GM21717 (cell line): Measurements from ENCODE around the gene RUNX1.
A peak's percentile ranks its signal among the peaks of the same experiment; 100 is the strongest.

Source experiments
- ATAC-seq: cut with Tn5 transposase; IDR thresholded peaks from one replicate; pipeline ENCODE4 v1.9.1; 2021; ENCODE audit warnings: mild to moderate bottlenecking, moderate library complexity; ENCODE audit not compliant: unreplicated experiment

The RUNX1 gene

GRCh38 chr21:34766862-34767261 lies 282.2 kb downstream of the RUNX1 start:
- no peak for ATAC-seq

GRCh38 chr21:34765619-34766018 lies 283.5 kb downstream of the RUNX1 start:
- no peak for ATAC-seq

- ATAC-seq: no peak
These were observed 284.3 kb downstream of the RUNX1 start for GRCh38 chr21:34764715-34765284.

- ATAC-seq: no peak
These were observed 286.3 kb downstream of the RUNX1 start for GRCh38 chr21:34762786-34763185.

DNA sequence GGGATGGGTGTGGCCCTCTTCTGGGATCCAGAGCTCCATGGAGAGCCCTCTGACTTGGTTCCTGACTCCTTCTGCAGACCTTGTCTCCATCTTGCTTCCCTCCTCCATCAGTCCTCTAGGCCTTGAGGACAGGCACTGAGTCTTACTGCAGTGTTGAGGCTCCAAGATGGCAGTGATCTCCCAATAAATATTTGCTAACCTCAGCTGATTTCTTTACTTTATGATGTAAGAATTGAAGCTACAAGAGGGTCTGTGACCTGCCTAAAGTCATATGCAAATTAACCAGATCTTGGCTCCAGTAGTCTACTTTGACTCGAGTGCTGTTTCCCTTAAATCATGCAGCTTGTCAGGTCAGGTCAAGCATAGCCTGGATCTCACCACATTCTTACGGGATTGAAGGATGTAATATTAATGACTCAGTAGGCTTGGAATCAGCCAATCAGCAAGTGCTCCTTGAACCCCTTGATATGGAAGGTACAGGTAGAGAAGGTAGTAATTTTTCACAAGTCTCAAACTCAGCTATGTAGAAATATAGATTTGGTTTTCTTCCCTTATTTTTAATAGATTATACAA lies 287.3 kb downstream of the RUNX1 start:
- ATAC-seq: no peak

DNA sequence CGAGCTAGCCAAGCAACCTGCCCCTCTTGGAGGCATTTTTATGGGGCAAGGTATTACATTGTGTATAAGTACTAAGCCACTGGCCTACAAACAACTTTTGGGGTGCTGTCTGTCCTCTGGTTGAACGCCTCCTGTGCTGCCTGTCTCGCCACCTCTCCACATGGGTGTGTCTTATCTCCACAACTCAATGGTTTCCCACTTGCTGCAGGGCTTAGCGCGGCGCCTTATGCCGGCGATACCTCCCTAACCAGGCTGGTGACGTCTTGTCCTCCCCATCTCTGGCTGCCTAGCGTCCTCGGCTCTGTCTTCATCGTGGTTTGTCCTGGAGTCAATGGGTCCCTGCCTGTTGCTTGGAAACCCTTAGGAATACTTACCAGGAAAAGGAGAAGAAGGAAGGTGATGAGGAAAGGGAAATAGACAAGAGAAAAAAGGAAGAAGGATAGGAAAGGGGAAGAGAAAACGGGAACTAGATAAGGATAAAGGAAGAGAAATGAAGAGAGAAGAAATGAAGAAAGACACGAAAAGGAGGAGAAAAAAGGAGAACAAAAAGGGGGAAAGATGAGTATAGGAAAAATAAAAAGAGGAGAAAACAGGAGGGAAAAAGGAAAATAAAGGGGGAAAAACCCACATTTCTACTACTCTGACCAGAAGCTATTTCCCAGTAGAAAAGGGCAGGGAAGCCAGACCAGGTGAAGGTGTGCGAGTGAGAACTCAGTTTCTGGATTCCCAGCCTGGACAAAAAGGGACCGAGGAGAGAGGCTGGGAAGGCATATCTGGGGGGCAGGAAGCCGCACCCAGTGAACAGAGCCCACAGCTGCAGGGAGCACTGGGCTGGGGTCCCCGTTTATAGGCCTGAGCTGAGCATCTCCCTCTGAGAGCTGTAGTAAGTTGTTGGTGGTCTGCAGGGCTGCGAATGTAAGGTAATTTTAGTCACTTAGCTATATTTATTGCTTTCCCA lies 294.1 kb downstream of the RUNX1 start:
- ATAC-seq: no peak

DNA sequence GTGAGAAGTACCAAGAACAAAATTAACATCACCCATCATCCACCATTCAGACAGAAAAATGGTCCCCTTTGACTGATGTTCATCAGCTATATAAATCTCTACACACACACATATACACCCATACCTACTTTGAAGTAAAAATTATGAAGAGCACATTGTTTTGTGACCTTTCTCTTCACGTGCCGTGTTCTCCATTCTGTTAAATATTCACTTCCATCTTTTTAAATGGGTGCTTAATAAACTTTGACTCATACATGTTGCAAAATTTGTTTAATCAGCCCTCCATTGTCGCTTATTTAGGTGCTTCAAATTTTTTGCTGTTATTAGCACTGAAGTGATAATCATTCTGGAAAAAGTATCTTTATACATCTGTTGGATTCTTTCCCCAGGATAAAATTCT lies 300.2 kb downstream of the RUNX1 start:
- ATAC-seq: no peak

GRCh38 chr21:34745557-34746255 lies 303.4 kb downstream of the RUNX1 start:
- ATAC-seq: peak; percentile 66

GRCh38 chr21:34744801-34745200 lies 304.3 kb downstream of the RUNX1 start:
- ATAC-seq: no peak

GRCh38 chr21:34743831-34744230 lies 305.3 kb downstream of the RUNX1 start:
- ATAC-seq: no peak

GRCh38 chr21:34743285-34743684 lies 305.8 kb downstream of the RUNX1 start:
- no peak for ATAC-seq

DNA sequence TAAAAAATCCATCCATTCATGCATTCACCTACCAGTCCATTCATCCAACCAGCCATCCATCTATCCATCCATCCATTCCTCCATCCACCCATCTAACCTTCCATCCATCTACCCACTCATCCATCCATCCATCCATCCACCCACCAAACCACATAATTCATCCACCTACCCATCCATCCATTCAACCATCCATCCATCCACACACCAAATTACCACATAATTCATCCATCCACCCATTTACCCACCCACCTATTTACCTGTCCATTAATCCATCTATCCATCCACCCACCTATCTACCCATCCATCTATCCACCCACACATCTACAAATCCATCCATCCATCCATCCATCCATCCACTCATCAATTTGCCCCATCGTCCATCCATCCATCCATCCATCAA lies 308.9 kb downstream of the RUNX1 start:
- no peak for ATAC-seq
